Activated naive CD4-positive, alpha-beta T cell treated with anti-CD3 and anti-CD28 coated beads, Interleukin-2, amount 50 U/mL, for 24 hours (primary cell): ENCODE results near the gene DHX15.

Source experiments
- H3K27ac Mint-ChIP-seq: one replicate; pipeline ENCODE4 v1.8.0; 2021; ENCODE audit warnings: mild to moderate bottlenecking, mixed read lengths
- H3K27me3 Mint-ChIP-seq: one replicate; pipeline ENCODE4 v1.8.0; 2021; ENCODE audit warnings: mixed read lengths
- H3K36me3 Mint-ChIP-seq: one replicate; pipeline ENCODE4 v1.8.0; 2021; ENCODE audit warnings: mixed read lengths
- H3K4me1 Mint-ChIP-seq: one replicate; pipeline ENCODE4 v1.8.0; 2021; ENCODE audit warnings: mixed read lengths
- H3K4me3 Mint-ChIP-seq: one replicate; pipeline ENCODE4 v1.8.0; 2021; ENCODE audit warnings: mild to moderate bottlenecking, mixed read lengths
- H3K9me3 Mint-ChIP-seq: one replicate; pipeline ENCODE4 v1.8.0; 2021; ENCODE audit warnings: mixed read lengths

Gene DHX15

GRCh38 chr4:24598025-24598424 lies 13.7 kb upstream of the DHX15 start:
- H3K27me3 Mint-ChIP-seq, result peaks cover 2% of the 10 kb centered on the region
- no peaks in the 10 kb centered on the region for H3K4me1 Mint-ChIP-seq
- H3K27ac Mint-ChIP-seq, result no peak overlapping the region
- no peak overlapping the region for H3K4me3 Mint-ChIP-seq
- H3K9me3 Mint-ChIP-seq, result no peaks in the 10 kb centered on the region
- peaks cover 3% of the 10 kb centered on the region for H3K36me3 Mint-ChIP-seq

GRCh38 chr4:24595659-24596058 lies 11.3 kb upstream of the DHX15 start:
- peaks cover 5% of the 10 kb centered on the region for H3K36me3 Mint-ChIP-seq
- H3K27me3 Mint-ChIP-seq, result peaks cover 6% of the 10 kb centered on the region
- H3K4me3 Mint-ChIP-seq, result no peak overlapping the region
- peaks cover 12% of the 10 kb centered on the region for H3K9me3 Mint-ChIP-seq
- H3K27ac Mint-ChIP-seq, result no peak overlapping the region
- no peaks in the 10 kb centered on the region for H3K4me1 Mint-ChIP-seq

GRCh38 chr4:24594887-24595286 lies 10.5 kb upstream of the DHX15 start:
- Mint-ChIP-seq H3K27ac (no peak overlapping the region), H3K4me3 (no peak overlapping the region), H3K4me1 (no peaks in the 10 kb centered on the region), H3K9me3 (peaks cover 14% of the 10 kb centered on the region), H3K27me3 (peaks cover 8% of the 10 kb centered on the region), H3K36me3 (peaks cover 5% of the 10 kb centered on the region)

GRCh38 chr4:24589448-24589847 lies 5.1 kb upstream of the DHX15 start:
- peaks cover 10% of the 10 kb centered on the region for H3K4me1 Mint-ChIP-seq
- peaks cover 6% of the 10 kb centered on the region for H3K27me3 Mint-ChIP-seq
- peaks cover 1% of the 10 kb centered on the region for H3K36me3 Mint-ChIP-seq
- H3K27ac Mint-ChIP-seq, result no peak overlapping the region
- H3K4me3 Mint-ChIP-seq, result no peak overlapping the region
- H3K9me3 Mint-ChIP-seq, result peaks cover 14% of the 10 kb centered on the region

- peaks cover 10% of the 10 kb centered on the region for H3K4me1 Mint-ChIP-seq
- H3K9me3 Mint-ChIP-seq, result peaks cover 14% of the 10 kb centered on the region
- H3K36me3 Mint-ChIP-seq, result peaks cover 3% of the 10 kb centered on the region
- no peak overlapping the region for H3K4me3 Mint-ChIP-seq
- H3K27ac Mint-ChIP-seq, result no peak overlapping the region
- peaks cover 6% of the 10 kb centered on the region for H3K27me3 Mint-ChIP-seq
These were observed 4.0 kb upstream of the DHX15 start for GRCh38 chr4:24588216-24588954.

GRCh38 chr4:24583451-24584210 lies 723 bp downstream of the DHX15 start:
- no peaks in the 10 kb centered on the region for H3K9me3 Mint-ChIP-seq
- peak overlapping the region; percentile 99 for H3K27ac Mint-ChIP-seq
- peak overlapping the region; percentile 99 for H3K4me3 Mint-ChIP-seq
- peaks cover 14% of the 10 kb centered on the region for H3K36me3 Mint-ChIP-seq
- peaks cover 49% of the 10 kb centered on the region for H3K4me1 Mint-ChIP-seq
- H3K27me3 Mint-ChIP-seq, result no peaks in the 10 kb centered on the region

- peak overlapping the region; percentile 99 for H3K4me3 Mint-ChIP-seq
- H3K4me1 Mint-ChIP-seq, result peaks cover 62% of the 10 kb centered on the region
- H3K9me3 Mint-ChIP-seq, result no peaks in the 10 kb centered on the region
- H3K27ac Mint-ChIP-seq, result peak overlapping the region; percentile 99
- peaks cover 16% of the 10 kb centered on the region for H3K36me3 Mint-ChIP-seq
- no peaks in the 10 kb centered on the region for H3K27me3 Mint-ChIP-seq
These were observed 2.0 kb downstream of the DHX15 start for GRCh38 chr4:24582235-24582832.

GRCh38 chr4:24578364-24578763 lies 6.0 kb downstream of the DHX15 start:
- Mint-ChIP-seq H3K4me1 (peaks cover 85% of the 10 kb centered on the region), H3K4me3 (peak overlapping the region; percentile 57), H3K36me3 (peaks cover 32% of the 10 kb centered on the region), H3K9me3 (no peaks in the 10 kb centered on the region), H3K27me3 (no peaks in the 10 kb centered on the region), H3K27ac (no peak overlapping the region)

GRCh38 chr4:24576276-24576675 lies 8.1 kb downstream of the DHX15 start:
- Mint-ChIP-seq H3K27me3 (no peaks in the 10 kb centered on the region), H3K36me3 (peaks cover 28% of the 10 kb centered on the region), H3K27ac (no peak overlapping the region), H3K4me3 (peak overlapping the region; percentile 41), H3K4me1 (peaks cover 87% of the 10 kb centered on the region), H3K9me3 (no peaks in the 10 kb centered on the region)

- Mint-ChIP-seq H3K4me3 (peak overlapping the region; percentile 34), H3K4me1 (peaks cover 90% of the 10 kb centered on the region), H3K36me3 (peaks cover 35% of the 10 kb centered on the region), H3K27me3 (no peaks in the 10 kb centered on the region), H3K27ac (no peak overlapping the region), H3K9me3 (no peaks in the 10 kb centered on the region)
These were observed 10.1 kb downstream of the DHX15 start for GRCh38 chr4:24574236-24574635.

GRCh38 chr4:24573582-24573981 lies 10.8 kb downstream of the DHX15 start:
- H3K4me3 Mint-ChIP-seq, result no peak overlapping the region
- no peak overlapping the region for H3K27ac Mint-ChIP-seq
- peaks cover 89% of the 10 kb centered on the region for H3K4me1 Mint-ChIP-seq
- H3K27me3 Mint-ChIP-seq, result no peaks in the 10 kb centered on the region
- peaks cover 37% of the 10 kb centered on the region for H3K36me3 Mint-ChIP-seq
- H3K9me3 Mint-ChIP-seq, result no peaks in the 10 kb centered on the region

GRCh38 chr4:24570574-24571236 lies 13.6 kb downstream of the DHX15 start:
- Mint-ChIP-seq H3K4me3 (peak overlapping the region; percentile 42), H3K4me1 (peaks cover 84% of the 10 kb centered on the region), H3K27me3 (no peaks in the 10 kb centered on the region), H3K9me3 (no peaks in the 10 kb centered on the region), H3K36me3 (peaks cover 39% of the 10 kb centered on the region), H3K27ac (no peak overlapping the region)

- no peaks in the 10 kb centered on the region for H3K27me3 Mint-ChIP-seq
- no peaks in the 10 kb centered on the region for H3K9me3 Mint-ChIP-seq
- peaks cover 40% of the 10 kb centered on the region for H3K36me3 Mint-ChIP-seq
- H3K4me1 Mint-ChIP-seq, result peaks cover 84% of the 10 kb centered on the region
- no peak overlapping the region for H3K4me3 Mint-ChIP-seq
- H3K27ac Mint-ChIP-seq, result no peak overlapping the region
These were observed 14.2 kb downstream of the DHX15 start for GRCh38 chr4:24570172-24570571.

- peak overlapping the region; percentile 8 for H3K4me3 Mint-ChIP-seq
- H3K27ac Mint-ChIP-seq, result no peak overlapping the region
- peaks cover 88% of the 10 kb centered on the region for H3K4me1 Mint-ChIP-seq
- H3K27me3 Mint-ChIP-seq, result no peaks in the 10 kb centered on the region
- peaks cover 39% of the 10 kb centered on the region for H3K36me3 Mint-ChIP-seq
- H3K9me3 Mint-ChIP-seq, result no peaks in the 10 kb centered on the region
These were observed 14.7 kb downstream of the DHX15 start for GRCh38 chr4:24569662-24570061.

GRCh38 chr4:24568425-24568824 lies 15.9 kb downstream of the DHX15 start:
- no peaks in the 10 kb centered on the region for H3K9me3 Mint-ChIP-seq
- H3K4me1 Mint-ChIP-seq, result peaks cover 90% of the 10 kb centered on the region
- peak overlapping the region; percentile 36 for H3K27ac Mint-ChIP-seq
- H3K4me3 Mint-ChIP-seq, result peak overlapping the region; percentile 3
- H3K27me3 Mint-ChIP-seq, result no peaks in the 10 kb centered on the region
- peaks cover 36% of the 10 kb centered on the region for H3K36me3 Mint-ChIP-seq
